Measurements from ENCODE around the gene MEP1A.

MEP1A gene

GRCh38 chr6:46776070-46776712 lies 17.0 kb upstream of the MEP1A start:
- Histone ChIP-seq H3K79me1 (ENCODE audit: low read length) (no peaks in the 10 kb centered on the region), H2BK5ac (ENCODE audit: low read depth, low read length, poor library complexity) (no peak overlapping the region), H4K8ac (ENCODE audit: low read depth, low read length) (no peak overlapping the region), H3K36me3 (ENCODE audit: control insufficient read depth in 1 of 2, insufficient read depth in 2 of 2, low read length in 2 of 2) (no peaks in the 10 kb centered on the region), H3K4ac (ENCODE audit: low read depth, low read length) (no peak overlapping the region), H4K91ac (ENCODE audit: low read depth, low read length) (no peak overlapping the region), H3K14ac (ENCODE audit: low read length) (no peak overlapping the region), H3K27me3 (ENCODE audit: insufficient read depth, low read length) (no peaks in the 10 kb centered on the region), H3K9ac (ENCODE audit: low read length) (no peak overlapping the region), H3K4me1 (ENCODE audit: control insufficient read depth in 1 of 2, insufficient read depth in 2 of 2, low read length in 2 of 2) (no peaks in the 10 kb centered on the region), H2BK12ac (ENCODE audit: low read length) (no peak overlapping the region), H3K18ac (ENCODE audit: low read length) (no peak overlapping the region), H2AK5ac (ENCODE audit: low read length) (no peak overlapping the region), H3K4me3 (ENCODE audit: low read depth, low read length) (no peak overlapping the region), H3K4me2 (ENCODE audit: low read length) (no peak overlapping the region), H2AFZ (ENCODE audit: insufficient read depth, low read length, poor library complexity) (no peak overlapping the region), H4K12ac (ENCODE audit: low read depth, low read length) (no peak overlapping the region), H3K9me3 (ENCODE audit: insufficient read depth, low read depth, low read length) (no peaks in the 10 kb centered on the region), H3K79me2 (ENCODE audit: control insufficient read depth, insufficient read depth, low read length, poor library complexity) (no peaks in the 10 kb centered on the region), H2BK120ac (ENCODE audit: insufficient read depth, low read length, poor library complexity) (no peak overlapping the region), H3K23ac (ENCODE audit: low read length) (no peak overlapping the region), H3K27ac (ENCODE audit: low read depth, low read length) (no peak overlapping the region)
- no CpG with 5 or more reads among the region's 5 CpGs for WGBS (ENCODE audit: extremely low coverage, insufficient coverage, insufficient read length)
- DNase-seq = no peak

GRCh38 chr6:46777476-46778346 lies 15.5 kb upstream of the MEP1A start:
- Histone ChIP-seq H4K91ac (ENCODE audit: low read depth, low read length) (no peak overlapping the region), H4K12ac (ENCODE audit: low read depth, low read length) (no peak overlapping the region)
- WGBS (ENCODE audit: extremely low coverage, insufficient coverage, insufficient read length) = no CpG with 5 or more reads among the region's 12 CpGs

GRCh38 chr6:46781478-46782378 lies 11.5 kb upstream of the MEP1A start:
- no peak overlapping the region for H2BK5ac ChIP-seq (ENCODE audit: low read depth, low read length, poor library complexity)
- H3K23ac ChIP-seq (ENCODE audit: low read length) = no peak overlapping the region
- H3K9ac ChIP-seq (ENCODE audit: low read length) = no peak overlapping the region
- H4K91ac ChIP-seq (ENCODE audit: low read depth, low read length) = no peak overlapping the region
- no peak overlapping the region for H2AFZ ChIP-seq (ENCODE audit: insufficient read depth, low read length, poor library complexity)
- no peaks in the 10 kb centered on the region for H3K27me3 ChIP-seq (ENCODE audit: insufficient read depth, low read length)
- no peak overlapping the region for H3K27ac ChIP-seq (ENCODE audit: low read depth, low read length)
- no peaks in the 10 kb centered on the region for H3K4me1 ChIP-seq (ENCODE audit: control insufficient read depth in 1 of 2, insufficient read depth in 2 of 2, low read length in 2 of 2)
- no CpG with 5 or more reads among the region's 6 CpGs for WGBS (ENCODE audit: extremely low coverage, insufficient coverage, insufficient read length)
- no peak overlapping the region for H3K18ac ChIP-seq (ENCODE audit: low read length)
- no peaks in the 10 kb centered on the region for H3K36me3 ChIP-seq (ENCODE audit: control insufficient read depth in 1 of 2, insufficient read depth in 2 of 2, low read length in 2 of 2)
- no peak overlapping the region for H4K12ac ChIP-seq (ENCODE audit: low read depth, low read length)
- no peak overlapping the region for H3K4ac ChIP-seq (ENCODE audit: low read depth, low read length)
- H2BK120ac ChIP-seq (ENCODE audit: insufficient read depth, low read length, poor library complexity) = no peak overlapping the region
- H3K79me1 ChIP-seq (ENCODE audit: low read length) = no peaks in the 10 kb centered on the region
- no peak overlapping the region for H3K14ac ChIP-seq (ENCODE audit: low read length)
- no peak overlapping the region for H2BK12ac ChIP-seq (ENCODE audit: low read length)
- no peak overlapping the region for H4K8ac ChIP-seq (ENCODE audit: low read depth, low read length)
- DNase-seq = peak; percentile 66 to 92
- no peak overlapping the region for H3K4me2 ChIP-seq (ENCODE audit: low read length)
- H2AK5ac ChIP-seq (ENCODE audit: low read length) = no peak overlapping the region
- no peaks in the 10 kb centered on the region for H3K9me3 ChIP-seq (ENCODE audit: insufficient read depth, low read depth, low read length)
- H3K79me2 ChIP-seq (ENCODE audit: control insufficient read depth, insufficient read depth, low read length, poor library complexity) = no peaks in the 10 kb centered on the region
- H3K4me3 ChIP-seq (ENCODE audit: low read depth, low read length) = no peak overlapping the region

More at GRCh38 chr6:46777476-46778346, 15.5 kb upstream of the MEP1A start:
- no peak overlapping the region for H2BK5ac ChIP-seq (ENCODE audit: low read depth, low read length, poor library complexity)
- no peak overlapping the region for H3K27ac ChIP-seq (ENCODE audit: low read depth, low read length)
- no peak overlapping the region for H3K4ac ChIP-seq (ENCODE audit: low read depth, low read length)
- H3K4me2 ChIP-seq (ENCODE audit: low read length) = no peak overlapping the region
- H3K9me3 ChIP-seq (ENCODE audit: insufficient read depth, low read depth, low read length) = no peaks in the 10 kb centered on the region
- H3K36me3 ChIP-seq (ENCODE audit: control insufficient read depth in 1 of 2, insufficient read depth in 2 of 2, low read length in 2 of 2) = no peaks in the 10 kb centered on the region
- H2BK120ac ChIP-seq (ENCODE audit: insufficient read depth, low read length, poor library complexity) = no peak overlapping the region
- H3K79me2 ChIP-seq (ENCODE audit: control insufficient read depth, insufficient read depth, low read length, poor library complexity) = no peaks in the 10 kb centered on the region
- no peak overlapping the region for H3K18ac ChIP-seq (ENCODE audit: low read length)
- peak; percentile 90 for DNase-seq
- no peak overlapping the region for H2BK12ac ChIP-seq (ENCODE audit: low read length)
- no peaks in the 10 kb centered on the region for H3K27me3 ChIP-seq (ENCODE audit: insufficient read depth, low read length)
- no peak overlapping the region for H3K4me3 ChIP-seq (ENCODE audit: low read depth, low read length)
- H3K79me1 ChIP-seq (ENCODE audit: low read length) = no peaks in the 10 kb centered on the region
- H3K23ac ChIP-seq (ENCODE audit: low read length) = no peak overlapping the region
- H2AK5ac ChIP-seq (ENCODE audit: low read length) = no peak overlapping the region
- no peak overlapping the region for H3K9ac ChIP-seq (ENCODE audit: low read length)
- no peak overlapping the region for H2AFZ ChIP-seq (ENCODE audit: insufficient read depth, low read length, poor library complexity)
- H3K14ac ChIP-seq (ENCODE audit: low read length) = no peak overlapping the region
- no peaks in the 10 kb centered on the region for H3K4me1 ChIP-seq (ENCODE audit: control insufficient read depth in 1 of 2, insufficient read depth in 2 of 2, low read length in 2 of 2)
- no peak overlapping the region for H4K8ac ChIP-seq (ENCODE audit: low read depth, low read length)

GRCh38 chr6:46784535-46784934 lies 8.7 kb upstream of the MEP1A start:
- Histone ChIP-seq H3K36me3 (ENCODE audit: control insufficient read depth in 1 of 2, insufficient read depth in 2 of 2, low read length in 2 of 2) (no peaks in the 10 kb centered on the region), H3K18ac (ENCODE audit: low read length) (no peak overlapping the region), H4K91ac (ENCODE audit: low read depth, low read length) (no peak overlapping the region), H3K9ac (ENCODE audit: low read length) (no peak overlapping the region), H3K14ac (ENCODE audit: low read length) (no peak overlapping the region), H3K4me3 (ENCODE audit: low read depth, low read length) (no peak overlapping the region), H3K27ac (ENCODE audit: low read depth, low read length) (no peak overlapping the region), H3K27me3 (ENCODE audit: insufficient read depth, low read length) (no peaks in the 10 kb centered on the region), H2AK5ac (ENCODE audit: low read length) (no peak overlapping the region), H3K23ac (ENCODE audit: low read length) (no peak overlapping the region), H2AFZ (ENCODE audit: insufficient read depth, low read length, poor library complexity) (no peak overlapping the region), H3K4me1 (ENCODE audit: control insufficient read depth in 1 of 2, insufficient read depth in 2 of 2, low read length in 2 of 2) (no peaks in the 10 kb centered on the region), H2BK5ac (ENCODE audit: low read depth, low read length, poor library complexity) (no peak overlapping the region), H4K8ac (ENCODE audit: low read depth, low read length) (no peak overlapping the region), H3K9me3 (ENCODE audit: insufficient read depth, low read depth, low read length) (no peaks in the 10 kb centered on the region), H3K79me2 (ENCODE audit: control insufficient read depth, insufficient read depth, low read length, poor library complexity) (no peaks in the 10 kb centered on the region), H2BK12ac (ENCODE audit: low read length) (no peak overlapping the region), H2BK120ac (ENCODE audit: insufficient read depth, low read length, poor library complexity) (no peak overlapping the region), H3K79me1 (ENCODE audit: low read length) (no peaks in the 10 kb centered on the region), H3K4me2 (ENCODE audit: low read length) (no peak overlapping the region), H3K4ac (ENCODE audit: low read depth, low read length) (no peak overlapping the region), H4K12ac (ENCODE audit: low read depth, low read length) (no peak overlapping the region)
- DNase-seq = no peak
- WGBS (ENCODE audit: extremely low coverage, insufficient coverage, insufficient read length) = no CpG with 5 or more reads among the region's 1 CpG

All from trophoblast cell (in vitro differentiated cells and primary cell).